Adrenal gland (tissue), 12 donors: Measurements from ENCODE around the gene C6orf89. TPM values are rescaled to one million over a fixed set of nuclear protein-coding genes. Genes with fewer than 3 reads are reported as not detected.

Experiments
- DNase-seq, 7 donors: peaks; one replicate each; pipeline ENCODE4 v3.0.0-alpha.2; 2019 to 2020
- H3K27ac ChIP-seq, 5 donors: fragments of 200-600 bp; sonication (generic) in 4 of 5; 1 replicate in 3 of 5; 2 replicates in 2 of 5; pipeline versions ENCODE4 v1.5.1 to v1.8.0; 2016 to 2020; ENCODE audit warnings: mild to moderate bottlenecking in 1 of 5
- H3K27me3 ChIP-seq: fragments of 200-600 bp; 2 replicates; pipeline ENCODE4 v1.8.0; 2021
- H3K36me3 ChIP-seq, 2 donors: fragments of 200-600 bp; replicated peaks in 1 of 2; 1 replicate in 1 of 2; 2 replicates in 1 of 2; pipeline versions ENCODE4 v1.5.1 to v1.8.0; 2018 to 2022
- H3K4me1 ChIP-seq, 2 donors: fragments of 200-600 bp; replicated peaks in 1 of 2; 1 replicate in 1 of 2; 2 replicates in 1 of 2; pipeline versions ENCODE4 v1.5.1 to v1.8.0; 2018 to 2021
- H3K4me3 ChIP-seq, 4 donors: fragments of 200-600 bp; sonication (generic) in 3 of 4; one replicate each; pipeline ENCODE4 v1.5.1; 2016 to 2018
- H3K9me3 ChIP-seq, 3 donors: fragments of 200-600 bp; sonication (generic) in 1 of 3; replicated peaks in 1 of 3; 1 replicate in 2 of 3; 2 replicates in 1 of 3; pipeline versions ENCODE4 v1.5.1 to v1.8.0; 2016 to 2021
- POLR2A ChIP-seq, 2 donors: fragments of 450-650 bp; IDR thresholded peaks; one replicate each; pipeline ENCODE4 v1.6.1; 2017; ENCODE audit warnings: antibody characterized with exemption in 2 of 2, mild to moderate bottlenecking in 2 of 2, moderate library complexity in 1 of 2
- WGBS, 4 donors: extraction: QIAGEN DNeasy Blood & Tissue Kit in 2 of 4; methylation state at CpG; one replicate each; pipeline versions ENCODE4 v1.1.5 to v1.1.7; 2013 to 2017; 5-methylcytosine and 5-hydroxymethylcytosine counted together
- intact Hi-C, 2 donors: fragments of 100-400 bp; cut with DNase I; formaldehyde crosslinking; loops; one replicate each; pipeline versions ENCODE4 v1.14.1 to v1.15.0; 2022 to 2023
- polyA plus RNA-seq, 3 donors: library from polyadenylated mRNA; stranded (reverse); fragments of 200-250 nt in 2 of 3; fragments of 350-450 nt in 1 of 3; fragmentation: Illumina TruSeq in 1 of 3; extraction: RNeasy Lipid Tissue Mini Kit (QIAGEN cat#74804) in 1 of 3; gene quantifications; one replicate each; pipeline ENCODE4 v1.2.3, GENCODE V29; 2013 to 2014
- total RNA-seq, 9 donors: library from RNA; depleted of rRNA in 4 of 9; stranded (reverse); fragments of >200 nt in 4 of 9; fragments of 120-200 nt in 1 of 9; fragmentation: NEBNext Ultra II Directional in 1 of 9; extraction: Animal tissue kit (Norgen Biotek cat#: 25700) in 1 of 9; gene quantifications; one replicate each; pipeline versions ENCODE4 v1.1.0 to v1.2.4, GENCODE V29; 2013 to 2023
- TF ChIP-seq, protein P1 (sequence below), 6 experiments: fragments of 450-650 bp in 4 of 6; fragments of 200-600 bp in 2 of 6; sonication (generic) in 1 of 6; IDR thresholded peaks; 1 replicate in 5 of 6; 2 replicates in 1 of 6; pipeline versions ENCODE4 v1.5.1 to v1.8.0; 2016 to 2021; ENCODE audit warnings: antibody characterized with exemption in 6 of 6, mild to moderate bottlenecking in 2 of 6, moderate library complexity in 1 of 6
- donor health status: healthy with polysubstance abuse.
- donor health status: Bipolar disorder and iron deficiency.
- donor health status: DM: yes; HTN: yes; CAD: no.
- donor health status: DM: no; HTN: no; CAD: no.
- donor health status: DM: no; HTN: no; CAD: no.
- donor health status: DM: yes; HTN: yes; CAD: no.

C6orf89 gene
- total and polyA plus RNA-seq, 12 donors, result 17.5 to 107 (median 75.7) TPM

DNA sequence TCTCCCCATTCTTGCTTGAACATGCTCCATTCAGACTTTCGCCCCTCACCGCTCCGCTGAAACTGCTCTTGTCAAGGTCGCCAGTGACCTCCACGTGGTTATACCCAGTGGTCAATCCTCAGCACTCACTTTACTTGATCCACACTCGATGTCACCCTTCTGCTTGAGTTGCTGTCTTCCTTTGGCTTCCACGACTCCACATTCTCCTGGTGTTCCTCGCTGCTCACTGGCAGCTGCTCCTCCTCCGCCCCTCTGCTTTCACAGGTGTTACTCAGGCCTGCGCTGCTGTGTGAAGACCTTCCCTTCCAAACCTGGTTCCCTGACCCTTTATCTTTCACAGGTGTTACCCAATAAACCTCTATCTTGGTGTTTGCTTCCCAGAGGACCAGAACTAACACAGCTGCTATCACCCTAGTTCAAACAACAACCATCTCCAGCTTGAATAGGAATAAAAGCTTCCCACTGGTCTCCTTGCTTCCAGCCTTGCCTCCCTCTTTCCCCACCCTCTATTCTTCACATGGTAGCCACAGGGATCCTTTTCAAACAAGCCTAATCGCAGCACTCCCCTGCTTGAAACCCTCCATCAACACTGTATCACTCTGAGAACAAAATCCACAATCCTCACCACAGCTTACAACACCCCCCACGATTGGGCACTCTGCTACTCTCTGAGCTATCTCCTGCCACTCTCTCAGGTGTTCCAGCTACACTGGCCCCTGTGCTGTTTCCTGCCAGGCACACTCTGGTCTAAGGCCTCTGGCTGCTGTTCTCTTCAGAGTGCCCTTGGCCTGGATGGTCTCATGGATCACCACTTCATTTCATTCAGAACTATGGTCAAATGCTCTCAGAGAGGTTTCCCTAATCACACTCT lies 21.8 kb upstream of the C6orf89 start:
- no peak overlapping the region for H3K4me3 ChIP-seq
- TF ChIP-seq, protein P1, sequence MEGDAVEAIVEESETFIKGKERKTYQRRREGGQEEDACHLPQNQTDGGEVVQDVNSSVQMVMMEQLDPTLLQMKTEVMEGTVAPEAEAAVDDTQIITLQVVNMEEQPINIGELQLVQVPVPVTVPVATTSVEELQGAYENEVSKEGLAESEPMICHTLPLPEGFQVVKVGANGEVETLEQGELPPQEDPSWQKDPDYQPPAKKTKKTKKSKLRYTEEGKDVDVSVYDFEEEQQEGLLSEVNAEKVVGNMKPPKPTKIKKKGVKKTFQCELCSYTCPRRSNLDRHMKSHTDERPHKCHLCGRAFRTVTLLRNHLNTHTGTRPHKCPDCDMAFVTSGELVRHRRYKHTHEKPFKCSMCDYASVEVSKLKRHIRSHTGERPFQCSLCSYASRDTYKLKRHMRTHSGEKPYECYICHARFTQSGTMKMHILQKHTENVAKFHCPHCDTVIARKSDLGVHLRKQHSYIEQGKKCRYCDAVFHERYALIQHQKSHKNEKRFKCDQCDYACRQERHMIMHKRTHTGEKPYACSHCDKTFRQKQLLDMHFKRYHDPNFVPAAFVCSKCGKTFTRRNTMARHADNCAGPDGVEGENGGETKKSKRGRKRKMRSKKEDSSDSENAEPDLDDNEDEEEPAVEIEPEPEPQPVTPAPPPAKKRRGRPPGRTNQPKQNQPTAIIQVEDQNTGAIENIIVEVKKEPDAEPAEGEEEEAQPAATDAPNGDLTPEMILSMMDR (IDR thresholded peaks at IDR 0.05), result no peak
- TF ChIP-seq POLR2A (IDR thresholded peaks at IDR 0.05), result no peak
- 86 to 91% (median 88%) methylated on average over 12 of the region's 12 CpGs for WGBS, 4 donors
- peak in 2 of 7 donors; percentile 15 to 45 for DNase-seq
- no peaks in the 10 kb centered on the region for H3K27me3 ChIP-seq
- H3K27ac ChIP-seq, result no peak overlapping the region
- intact Hi-C loops, result no loop called here
- no peaks in the 10 kb centered on the region for H3K9me3 ChIP-seq
- peaks cover 4 to 6% of the 10 kb centered on the region in 2 donors for H3K4me1 ChIP-seq
- no peaks in the 10 kb centered on the region for H3K36me3 ChIP-seq

DNA sequence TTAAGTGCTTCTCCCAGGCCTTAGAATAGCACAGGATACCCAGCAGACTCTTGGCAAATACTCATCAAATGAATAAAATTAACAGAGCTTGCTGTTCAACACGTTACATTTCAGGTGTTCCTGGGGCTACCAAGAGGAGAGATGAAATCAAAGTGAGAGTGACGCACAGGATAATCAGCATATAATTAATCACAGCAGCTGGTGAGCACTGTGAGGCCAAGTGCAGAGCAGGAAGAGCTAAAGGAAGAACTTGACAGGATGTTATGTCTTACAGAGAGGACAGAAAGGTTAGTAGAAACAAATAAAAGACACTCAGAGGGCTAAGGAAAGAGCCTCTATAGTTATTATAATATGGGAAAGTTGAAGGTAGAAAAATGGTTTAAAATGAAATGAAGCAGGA lies 19.9 kb upstream of the C6orf89 start:
- Histone ChIP-seq H3K36me3 (peaks cover 0 to 5% of the 10 kb centered on the region in 2 donors), H3K9me3 (no peaks in the 10 kb centered on the region), H3K27me3 (no peaks in the 10 kb centered on the region), H3K4me1 (no peaks in the 10 kb centered on the region), H3K27ac (no peak overlapping the region), H3K4me3 (no peak overlapping the region)
- TF ChIP-seq POLR2A (IDR thresholded peaks at IDR 0.05), result no peak
- TF ChIP-seq, protein P1 (IDR thresholded peaks at IDR 0.05), result no peak
- 63 to 82% (median 72%) methylated on average over 2 of the region's 2 CpGs for WGBS, 4 donors
- DNase-seq, result no peak
- intact Hi-C loops, result no loop called here

DNA sequence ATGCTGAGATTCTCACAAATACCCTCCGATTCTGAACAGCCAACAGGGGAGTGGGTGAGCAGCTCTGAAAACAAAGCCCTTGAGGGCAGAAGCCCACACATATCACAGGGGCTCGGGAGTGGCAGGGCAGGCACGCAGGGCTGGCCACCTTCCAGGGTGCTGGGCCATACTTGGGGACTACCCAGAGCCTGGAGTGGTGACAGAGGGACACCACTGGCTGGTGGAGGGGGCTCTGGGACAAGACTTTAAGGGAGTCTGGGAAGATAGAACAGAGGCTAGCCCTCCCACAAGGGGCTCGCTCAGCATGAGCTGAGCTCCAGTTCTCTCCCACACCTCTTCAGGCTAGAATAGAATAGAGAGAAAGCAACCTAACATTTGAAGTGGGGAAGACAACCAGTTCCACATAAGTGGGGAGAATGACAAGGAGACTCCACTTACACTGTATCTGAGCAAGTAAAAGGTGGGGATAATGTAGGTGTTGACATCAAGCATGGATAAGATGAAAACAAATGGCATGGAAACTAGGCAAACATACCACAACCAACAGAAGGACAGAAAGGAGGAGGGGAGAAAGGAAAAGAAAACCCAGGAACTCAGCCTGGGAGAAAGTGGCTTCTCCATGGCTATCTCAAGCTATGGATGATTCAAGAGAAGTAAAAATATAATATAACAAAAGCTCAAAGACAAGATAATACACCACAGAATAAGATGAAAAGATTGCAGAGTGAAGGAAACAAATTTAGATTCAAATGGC lies 18.1 kb upstream of the C6orf89 start:
- 88 to 96% (median 92%) methylated on average over 4 of the region's 4 CpGs for WGBS, 4 donors
- no peak for DNase-seq
- Histone ChIP-seq H3K27ac (no peak overlapping the region), H3K9me3 (no peaks in the 10 kb centered on the region), H3K36me3 (peaks cover 0 to 11% of the 10 kb centered on the region in 2 donors), H3K4me3 (no peak overlapping the region), H3K27me3 (no peaks in the 10 kb centered on the region), H3K4me1 (no peaks in the 10 kb centered on the region)
- intact Hi-C loops, result no loop called here
- TF ChIP-seq POLR2A (IDR thresholded peaks at IDR 0.05), result no peak
- TF ChIP-seq, protein P1 (IDR thresholded peaks at IDR 0.05), result no peak

DNA sequence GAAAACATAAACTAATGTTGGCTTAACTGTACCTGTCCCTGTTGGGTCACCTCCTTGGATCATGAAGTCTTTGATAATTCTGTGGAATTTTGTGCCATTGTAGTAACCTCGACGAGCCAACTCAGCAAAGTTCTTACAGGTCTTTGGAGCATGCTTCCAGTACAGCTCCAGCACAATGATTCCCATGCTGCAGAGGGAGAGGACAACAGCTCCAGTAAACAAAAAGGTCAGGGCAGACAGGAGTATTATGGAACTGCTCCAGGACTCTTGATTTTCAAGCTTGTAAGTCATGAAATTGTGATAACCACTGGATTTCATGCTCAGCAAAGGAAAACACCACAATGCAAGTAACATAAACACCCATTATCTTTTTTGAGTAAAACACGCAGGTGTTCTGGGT lies 14.1 kb upstream of the C6orf89 start:
- WGBS, 4 donors, result 87 to 94% (median 89%) methylated on average over 3 of the region's 3 CpGs
- no peaks in the 10 kb centered on the region for H3K27me3 ChIP-seq

More for the DNA sequence above, 14.1 kb upstream of the C6orf89 start:
- Histone ChIP-seq H3K4me3 (no peak overlapping the region), H3K36me3 (peaks cover 0 to 11% of the 10 kb centered on the region in 2 donors), H3K9me3 (no peaks in the 10 kb centered on the region), H3K4me1 (peaks cover 5 to 19% of the 10 kb centered on the region in 2 donors), H3K27ac (no peak overlapping the region)
- intact Hi-C loops, result no loop called here
- no peak for TF ChIP-seq POLR2A (IDR thresholded peaks at IDR 0.05)
- TF ChIP-seq, protein P1 (IDR thresholded peaks at IDR 0.05), result no peak
- DNase-seq, result no peak
